Measurements from ENCODE around the gene IFNA16.
"Not testable (repeated sequence)": the region's sequence is repeated elsewhere in the genome, so short reads cannot be mapped to it uniquely, and the experiment has no call there.

The IFNA16 gene

GRCh38 chr9:21217211-21217610 is at the start of gene IFNA16:
TSS of gene IFNA16 (minus strand) at chr9:21217311. CDS start at chr9:21217305, 6 bp downstream.
- not testable (repeated sequence) for DNase-seq, ATAC-seq

- no peak for DNase-seq
- peak; percentile 40 for ATAC-seq
These were observed 48.5 kb upstream of the IFNA16 start for GRCh38 chr9:21265421-21266189.

DNA sequence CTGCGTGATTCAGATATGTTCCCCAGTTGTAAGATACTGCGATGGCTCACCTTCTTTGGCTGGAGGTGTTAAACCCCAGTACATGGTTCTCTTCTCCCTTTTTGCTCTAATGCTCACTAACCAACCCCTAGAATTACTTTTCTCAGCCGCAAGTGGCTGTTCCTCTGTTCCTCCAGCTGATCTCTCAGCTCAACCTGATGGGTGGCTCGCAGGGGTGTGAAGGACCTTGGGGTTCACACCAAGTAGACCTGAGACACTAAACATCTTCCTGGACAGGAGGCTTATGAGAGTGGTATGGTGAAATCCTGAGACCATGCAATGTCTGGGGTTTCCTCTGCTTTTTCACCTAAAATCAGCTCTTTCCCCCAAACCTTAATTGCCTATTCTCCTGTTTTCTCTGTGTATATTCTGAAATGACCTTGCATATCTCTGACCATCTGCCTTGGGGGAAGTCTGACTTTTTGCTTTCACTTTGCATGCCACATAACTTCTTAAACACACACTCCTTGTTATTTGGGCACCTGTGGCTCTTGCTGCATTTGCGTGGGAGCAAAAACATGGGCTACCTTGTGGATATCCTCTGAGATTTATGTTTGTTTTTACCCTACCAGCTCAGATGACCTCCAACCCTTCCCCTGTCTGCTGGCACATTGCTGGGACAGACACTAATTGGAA is 38.6 kb upstream of the IFNA16 start:
- no peak for ATAC-seq
- no peak for DNase-seq

GRCh38 chr9:21252721-21253547 is 35.8 kb upstream of the IFNA16 start:
- peak; percentile 82 for ATAC-seq
- DNase-seq, result no peak

GRCh38 chr9:21251638-21252037 is 34.5 kb upstream of the IFNA16 start:
- no peak for DNase-seq

DNA sequence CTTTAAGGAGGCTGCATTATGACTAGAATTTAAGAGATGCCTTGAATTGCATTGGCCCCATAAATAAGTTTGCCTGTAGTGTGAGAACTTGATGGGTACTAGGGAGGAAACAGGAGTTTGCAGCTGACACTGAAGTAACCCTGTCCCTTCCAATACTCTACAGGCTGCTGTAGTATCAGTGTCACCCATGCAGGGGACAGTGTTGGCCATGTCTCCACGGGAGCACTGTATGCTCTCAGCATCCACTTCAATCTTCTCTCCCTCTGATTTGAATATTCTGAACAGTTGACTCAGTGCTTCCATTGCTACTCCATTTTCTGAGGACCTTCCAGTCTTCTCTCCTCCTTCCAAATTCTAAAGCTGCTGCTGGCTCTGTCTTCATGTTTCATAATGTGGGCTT is 34.1 kb upstream of the IFNA16 start:
- ATAC-seq (no peak), DNase-seq (no peak)

More at GRCh38 chr9:21251638-21252037, 34.5 kb upstream of the IFNA16 start:
- ATAC-seq, result no peak

DNA sequence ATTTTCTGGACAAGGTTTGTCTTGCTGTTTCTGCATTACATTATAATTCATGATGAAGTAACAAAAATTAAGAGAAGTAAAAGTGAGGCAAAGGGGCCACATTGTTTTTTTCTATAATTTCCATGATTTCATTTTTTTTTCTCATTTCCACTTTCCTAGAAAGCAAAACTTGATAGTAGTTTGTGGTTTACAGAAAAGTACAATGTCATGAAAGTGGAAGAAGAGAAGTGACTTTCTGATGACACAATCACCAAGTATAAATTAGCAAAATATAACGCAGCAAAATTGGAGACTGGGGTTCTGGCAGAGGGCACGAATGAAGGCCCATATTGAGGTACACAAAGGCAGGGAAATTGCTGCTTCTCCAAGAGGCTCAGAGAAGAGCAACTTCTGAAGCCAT is 27.7 kb upstream of the IFNA16 start:
- ATAC-seq (no peak), DNase-seq (no peak)

- ATAC-seq (no peak), DNase-seq (no peak)
These were observed 22.8 kb upstream of the IFNA16 start, which contains the start of gene IFNA14 for GRCh38 chr9:21239911-21240310. TSS of gene IFNA14 (minus strand) at chr9:21240005. CDS start at chr9:21239935, 70 bp downstream.

GRCh38 chr9:21236360-21236714 is 19.2 kb upstream of the IFNA16 start:
- not testable (repeated sequence) for ATAC-seq, DNase-seq

DNA sequence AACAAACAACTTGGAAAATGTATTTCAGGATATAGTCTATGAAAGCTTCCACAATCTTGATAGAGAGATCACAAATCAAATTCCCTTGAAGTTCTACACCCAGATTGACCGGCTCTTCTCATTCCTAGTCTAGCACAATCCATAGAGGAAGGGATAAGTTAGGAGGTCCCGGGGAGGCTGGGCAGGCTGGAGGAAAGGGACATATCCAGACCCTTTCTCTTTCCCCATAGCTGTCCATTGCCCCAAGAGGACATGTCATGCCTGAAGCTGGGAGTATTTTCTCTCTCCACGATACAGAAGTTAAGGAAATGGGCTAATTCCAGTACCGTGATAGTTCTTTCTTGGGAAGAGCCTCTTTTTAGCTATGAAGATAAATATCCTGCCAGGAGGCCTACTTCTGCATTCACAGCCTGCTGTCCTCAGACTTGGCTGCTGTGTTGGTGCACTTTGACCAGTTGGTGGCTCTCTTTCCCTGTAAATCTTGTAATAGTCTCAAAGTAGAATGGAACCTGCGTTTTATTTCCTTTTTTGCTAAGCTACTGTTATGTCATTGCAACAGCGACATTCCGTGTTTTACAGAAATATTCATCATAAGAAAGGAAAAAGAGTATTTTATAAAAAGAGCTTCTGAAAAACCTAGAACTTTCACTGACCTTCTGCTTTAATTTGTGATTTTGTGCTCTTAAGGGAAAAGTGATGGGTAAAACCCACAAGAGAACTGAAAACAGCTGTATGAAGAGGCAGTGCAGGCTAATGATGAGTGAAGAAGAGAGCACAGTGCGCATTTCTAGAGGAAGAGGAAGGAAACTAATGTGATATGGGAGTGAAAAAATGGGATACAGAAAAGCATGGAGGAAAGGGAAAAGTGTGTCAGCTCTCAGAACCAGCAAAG is 18.6 kb upstream of the IFNA16 start:
- DNase-seq (peak; percentile 11), ATAC-seq (peak; percentile 52)

DNA sequence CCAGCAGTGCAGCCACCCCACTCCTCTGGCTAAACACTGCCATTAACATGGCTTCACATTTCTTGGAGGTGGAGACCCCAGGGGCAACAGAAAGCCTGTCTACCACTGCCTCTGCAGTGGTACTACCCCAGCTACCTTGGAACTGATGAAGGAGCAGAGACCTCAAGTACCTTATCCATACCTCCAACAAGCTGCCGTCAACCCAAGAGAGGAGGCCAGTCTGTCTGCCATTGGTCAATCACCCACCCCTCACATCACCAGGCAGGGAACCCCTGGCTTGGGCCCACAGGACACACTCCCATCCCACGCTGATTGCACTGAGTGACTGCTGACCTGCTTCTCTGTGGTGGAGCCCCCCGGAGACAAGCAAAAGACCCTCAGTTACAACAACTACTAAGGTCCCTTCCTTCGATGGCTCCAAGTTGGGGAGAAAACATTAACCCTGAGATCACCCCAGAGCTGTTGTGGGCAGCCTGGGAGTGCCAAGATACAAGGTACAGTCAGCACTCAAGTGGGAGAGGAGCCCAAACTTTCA is 17.1 kb upstream of the IFNA16 start:
- ATAC-seq (no peak), DNase-seq (no peak)

DNA sequence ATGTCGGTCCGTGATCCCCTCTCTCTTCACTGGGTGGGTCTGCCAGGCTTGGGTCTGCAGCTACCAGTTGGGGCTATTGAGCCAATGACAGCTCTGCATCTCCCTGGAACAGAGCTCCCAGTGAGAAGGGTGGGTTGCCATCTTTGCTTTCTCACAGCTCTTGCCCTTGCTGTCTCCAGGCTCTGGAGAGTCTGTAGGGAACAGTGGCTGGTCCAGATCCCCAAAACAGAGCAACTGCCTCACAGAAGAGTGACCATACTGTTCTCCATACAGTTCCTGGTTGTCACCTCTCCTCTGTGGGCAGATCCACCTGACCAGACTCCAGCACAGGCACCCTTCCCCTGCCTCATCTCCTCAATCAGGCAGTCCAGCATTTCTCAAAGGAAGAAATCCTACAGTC is 16.1 kb upstream of the IFNA16 start:
- no peak for DNase-seq
- no peak for ATAC-seq

- no peak for ATAC-seq
- no peak for DNase-seq
These were observed 11.0 kb upstream of the IFNA16 start, which contains the start of gene IFNA17 for GRCh38 chr9:21228122-21228521. TSS of gene IFNA17 (minus strand) at chr9:21228222. CDS start at chr9:21228173, 49 bp downstream.

GRCh38 chr9:21213411-21214326 is 3.4 kb downstream of the IFNA16 start:
- DNase-seq, ATAC-seq: not testable (repeated sequence)

- DNase-seq, ATAC-seq: not testable (repeated sequence)
These were observed 5.0 kb downstream of the IFNA16 start for GRCh38 chr9:21212160-21212559.

GRCh38 chr9:21210782-21211181 is 6.3 kb downstream of the IFNA16 start:
- ATAC-seq, DNase-seq: not testable (repeated sequence)

GRCh38 chr9:21210311-21210710 is 6.8 kb downstream of the IFNA16 start:
- ATAC-seq (no peak), DNase-seq (no peak)

DNA sequence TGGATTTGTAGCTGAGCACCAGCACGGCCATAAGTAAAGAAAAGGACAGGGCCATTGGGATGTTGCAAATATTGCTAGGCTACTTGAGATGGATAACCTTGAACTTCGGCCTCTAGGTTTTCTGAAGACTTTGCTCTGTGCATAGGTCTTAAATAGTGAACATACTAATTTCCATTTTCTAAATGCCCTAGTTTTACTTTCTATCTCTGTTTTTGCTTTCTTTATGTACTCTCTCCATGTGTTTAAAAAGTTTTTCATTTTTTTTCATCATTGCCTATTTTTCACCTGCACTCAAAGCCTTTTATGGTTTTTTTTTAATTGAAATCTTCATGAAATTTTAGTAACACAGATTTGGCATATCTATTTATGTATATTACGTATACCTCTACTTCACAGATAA is 10.1 kb downstream of the IFNA16 start, which contains the start of gene IFNA10:
Gene IFNA10 (minus strand): TSS at position 101 of the 400 bp plus-strand sequence. CDS start 46 bp downstream, at position 55.
- not testable (repeated sequence) for DNase-seq, ATAC-seq

- DNase-seq (no peak), ATAC-seq (peak; percentile 49)
These were observed 11.9 kb downstream of the IFNA16 start for GRCh38 chr9:21205204-21205603.

DNA sequence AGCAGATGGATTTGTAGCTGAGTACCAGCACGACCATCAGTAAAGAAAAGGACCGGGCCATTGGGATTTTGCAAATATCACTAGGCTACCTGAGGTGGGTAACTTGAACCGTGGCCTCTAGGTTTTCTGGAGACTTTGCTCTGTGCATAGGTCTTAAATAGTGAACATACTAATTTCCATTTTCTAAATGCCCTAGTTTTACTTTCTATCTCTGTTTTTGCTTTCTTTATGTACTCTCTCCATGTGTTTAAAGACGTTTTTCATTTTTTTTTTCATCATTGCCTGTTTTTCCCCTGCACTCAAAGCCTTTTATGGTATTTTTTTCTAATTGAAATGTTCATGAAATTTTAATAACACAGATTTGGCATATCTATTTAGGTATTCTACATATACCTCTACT is 15.0 kb downstream of the IFNA16 start, which contains the start of gene IFNA7:
Gene IFNA7 (minus strand): TSS at position 101 of the 400 bp plus-strand sequence. CDS start 40 bp downstream, at position 61.
- not testable (repeated sequence) for DNase-seq, ATAC-seq
